ENCODE results near the gene AGR2. TPM values are rescaled to one million over a fixed set of nuclear protein-coding genes. Genes with fewer than 3 reads are reported as not detected.

The AGR2 gene
- total and polyA plus RNA-seq, 2 experiments from 2014 or later = 173 to 178 TPM

- Histone ChIP-seq H3K27me3 (no peaks in the 10 kb centered on the region), H3K4me1 (ENCODE audit: insufficient read depth) (no peaks in the 10 kb centered on the region), H4K20me1 (ENCODE audit: insufficient read depth, poor library complexity, severe bottlenecking) (no peaks in the 10 kb centered on the region), H2AFZ (no peak overlapping the region), H3K27ac (peak overlapping the region; percentile 29), H3K4me2 (no peak overlapping the region), H3K79me2 (no peaks in the 10 kb centered on the region), H3K36me3 (replicated peaks; ENCODE audit: insufficient read depth, low read depth) (no peaks in the 10 kb centered on the region), H3K4me3 (no peak overlapping the region), H3K9me2 (replicated peaks; ENCODE audit: insufficient read depth) (no peaks in the 10 kb centered on the region), H3K9me3 (ENCODE audit: low read depth) (no peaks in the 10 kb centered on the region)
- no peak for TF ChIP-seq EZH2 (IDR thresholded peaks at IDR 0.05; ENCODE audit: borderline replicate concordance)
- TF ChIP-seq EZH2phosphoT487 (IDR thresholded peaks at IDR 0.05; ENCODE audit: low read depth, severe bottlenecking, unreplicated experiment) = no peak
- no peak for TF ChIP-seq CTCF (IDR thresholded peaks at IDR 0.05; ENCODE audit: poor library complexity)
- 51% methylated on average over 3 of the region's 3 CpGs for WGBS (ENCODE audit: low lambda C conversion rate, missing lambda C conversion rate)
- peak; percentile 12 for DNase-seq (ENCODE audit: low spot score)
Measured at GRCh38 chr7:16822029-16822428, 17.2 kb upstream of the AGR2 start.

- Histone ChIP-seq H3K4me3 (no peak overlapping the region), H3K27ac (no peak overlapping the region), H3K4me1 (ENCODE audit: insufficient read depth) (no peaks in the 10 kb centered on the region), H3K9me2 (replicated peaks; ENCODE audit: insufficient read depth) (no peaks in the 10 kb centered on the region), H3K9me3 (ENCODE audit: low read depth) (no peaks in the 10 kb centered on the region), H4K20me1 (ENCODE audit: insufficient read depth, poor library complexity, severe bottlenecking) (no peaks in the 10 kb centered on the region), H2AFZ (no peak overlapping the region), H3K36me3 (replicated peaks; ENCODE audit: insufficient read depth, low read depth) (no peaks in the 10 kb centered on the region), H3K27me3 (no peaks in the 10 kb centered on the region), H3K79me2 (no peaks in the 10 kb centered on the region), H3K4me2 (no peak overlapping the region)
- WGBS (ENCODE audit: low lambda C conversion rate, missing lambda C conversion rate) = 94% methylated on average over 3 of the region's 3 CpGs
- DNase-seq (ENCODE audit: low spot score) = no peak
- TF ChIP-seq CTCF (IDR thresholded peaks at IDR 0.05; ENCODE audit: poor library complexity) = no peak
- TF ChIP-seq EZH2phosphoT487 (IDR thresholded peaks at IDR 0.05; ENCODE audit: low read depth, severe bottlenecking, unreplicated experiment) = no peak
- no peak for TF ChIP-seq EZH2 (IDR thresholded peaks at IDR 0.05; ENCODE audit: borderline replicate concordance)
Measured at GRCh38 chr7:16818732-16819131, 13.9 kb upstream of the AGR2 start.

- no peak overlapping the region for H3K4me3 ChIP-seq
- no peak overlapping the region for H3K4me2 ChIP-seq
- H3K9me2 ChIP-seq (replicated peaks; ENCODE audit: insufficient read depth) = no peaks in the 10 kb centered on the region
- H3K36me3 ChIP-seq (replicated peaks; ENCODE audit: insufficient read depth, low read depth) = no peaks in the 10 kb centered on the region
- WGBS (ENCODE audit: low lambda C conversion rate, missing lambda C conversion rate) = 91% methylated on average over 1 of the region's 1 CpG
- no peaks in the 10 kb centered on the region for H3K27me3 ChIP-seq
- no peak for DNase-seq (ENCODE audit: low spot score)
- H3K4me1 ChIP-seq (ENCODE audit: insufficient read depth) = no peaks in the 10 kb centered on the region
- no peaks in the 10 kb centered on the region for H4K20me1 ChIP-seq (ENCODE audit: insufficient read depth, poor library complexity, severe bottlenecking)
- no peak overlapping the region for H2AFZ ChIP-seq
- no peaks in the 10 kb centered on the region for H3K9me3 ChIP-seq (ENCODE audit: low read depth)
- TF ChIP-seq EZH2phosphoT487 (IDR thresholded peaks at IDR 0.05; ENCODE audit: low read depth, severe bottlenecking, unreplicated experiment) = no peak
- no peak for TF ChIP-seq EZH2 (IDR thresholded peaks at IDR 0.05; ENCODE audit: borderline replicate concordance)
- no peak for TF ChIP-seq CTCF (IDR thresholded peaks at IDR 0.05; ENCODE audit: poor library complexity)
- no peak overlapping the region for H3K27ac ChIP-seq
- H3K79me2 ChIP-seq = no peaks in the 10 kb centered on the region
Measured at GRCh38 chr7:16817536-16817935, 12.7 kb upstream of the AGR2 start.

- Histone ChIP-seq H3K36me3 (replicated peaks; ENCODE audit: insufficient read depth, low read depth) (no peaks in the 10 kb centered on the region), H4K20me1 (ENCODE audit: insufficient read depth, poor library complexity, severe bottlenecking) (no peaks in the 10 kb centered on the region), H3K9me3 (ENCODE audit: low read depth) (no peaks in the 10 kb centered on the region), H3K79me2 (no peaks in the 10 kb centered on the region), H3K4me2 (no peak overlapping the region), H3K27me3 (no peaks in the 10 kb centered on the region), H3K4me1 (ENCODE audit: insufficient read depth) (peaks cover 5% of the 10 kb centered on the region), H3K9me2 (replicated peaks; ENCODE audit: insufficient read depth) (no peaks in the 10 kb centered on the region), H3K4me3 (no peak overlapping the region), H3K27ac (no peak overlapping the region), H2AFZ (no peak overlapping the region)
- TF ChIP-seq EZH2 (IDR thresholded peaks at IDR 0.05; ENCODE audit: borderline replicate concordance) = no peak
- no peak for TF ChIP-seq EZH2phosphoT487 (IDR thresholded peaks at IDR 0.05; ENCODE audit: low read depth, severe bottlenecking, unreplicated experiment)
- no peak for TF ChIP-seq CTCF (IDR thresholded peaks at IDR 0.05; ENCODE audit: poor library complexity)
- WGBS (ENCODE audit: low lambda C conversion rate, missing lambda C conversion rate) = 60% methylated on average over 2 of the region's 2 CpGs
- no peak for DNase-seq (ENCODE audit: low spot score)
Measured at GRCh38 chr7:16816824-16817223, 12.0 kb upstream of the AGR2 start.

All from hepatocyte (in vitro differentiated cells).